ENCODE results near the gene FAM107B. TPM values are rescaled to one million over a fixed set of nuclear protein-coding genes. Genes with fewer than 3 reads are reported as not detected.

The FAM107B gene
- total RNA-seq, 1 donor, result 30.0 TPM

DNA sequence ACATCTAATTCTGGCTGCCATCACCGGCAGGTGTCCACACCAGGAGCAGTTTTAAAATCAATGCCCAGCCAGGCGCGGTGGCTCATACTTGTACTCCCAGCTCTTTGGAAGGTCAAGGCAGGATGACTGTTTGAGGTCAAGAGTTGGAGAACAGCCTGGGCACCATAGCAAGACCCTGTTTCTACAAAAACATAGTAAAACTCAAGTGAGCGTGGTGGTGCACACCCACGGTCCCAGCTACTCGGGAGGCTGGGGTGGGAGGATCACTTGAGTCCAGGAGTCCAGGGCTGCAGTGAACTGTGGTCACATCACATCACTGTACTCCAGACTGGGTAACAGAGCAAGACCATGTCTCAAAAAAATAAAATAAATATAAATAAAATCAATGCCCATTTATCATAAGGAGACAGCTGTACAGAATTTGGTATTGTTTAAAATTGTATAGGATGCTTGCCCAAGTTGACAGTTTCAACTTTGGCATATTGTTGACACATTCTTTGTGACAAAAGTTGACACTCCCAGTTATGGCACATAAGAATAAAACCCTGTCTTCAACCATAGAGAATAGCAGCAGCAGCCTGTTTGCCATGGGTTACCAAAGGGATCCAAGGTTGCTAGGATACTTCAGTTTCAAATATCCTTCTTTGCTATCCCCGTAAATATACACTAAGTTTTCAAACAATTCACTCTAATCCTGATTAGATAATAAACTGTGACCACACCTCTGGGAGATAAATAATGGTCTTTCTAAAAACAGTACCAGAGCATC, 193.0 kb downstream of the FAM107B start:
- peaks cover 60% of the 10 kb centered on the region for H3K79me2 ChIP-seq (ENCODE audit: insufficient read depth, low read length)
- TF ChIP-seq, protein P1, sequence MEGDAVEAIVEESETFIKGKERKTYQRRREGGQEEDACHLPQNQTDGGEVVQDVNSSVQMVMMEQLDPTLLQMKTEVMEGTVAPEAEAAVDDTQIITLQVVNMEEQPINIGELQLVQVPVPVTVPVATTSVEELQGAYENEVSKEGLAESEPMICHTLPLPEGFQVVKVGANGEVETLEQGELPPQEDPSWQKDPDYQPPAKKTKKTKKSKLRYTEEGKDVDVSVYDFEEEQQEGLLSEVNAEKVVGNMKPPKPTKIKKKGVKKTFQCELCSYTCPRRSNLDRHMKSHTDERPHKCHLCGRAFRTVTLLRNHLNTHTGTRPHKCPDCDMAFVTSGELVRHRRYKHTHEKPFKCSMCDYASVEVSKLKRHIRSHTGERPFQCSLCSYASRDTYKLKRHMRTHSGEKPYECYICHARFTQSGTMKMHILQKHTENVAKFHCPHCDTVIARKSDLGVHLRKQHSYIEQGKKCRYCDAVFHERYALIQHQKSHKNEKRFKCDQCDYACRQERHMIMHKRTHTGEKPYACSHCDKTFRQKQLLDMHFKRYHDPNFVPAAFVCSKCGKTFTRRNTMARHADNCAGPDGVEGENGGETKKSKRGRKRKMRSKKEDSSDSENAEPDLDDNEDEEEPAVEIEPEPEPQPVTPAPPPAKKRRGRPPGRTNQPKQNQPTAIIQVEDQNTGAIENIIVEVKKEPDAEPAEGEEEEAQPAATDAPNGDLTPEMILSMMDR (IDR thresholded peaks at IDR 0.05; ENCODE audit: extremely low read depth, low read depth, low read length), result no peak

GRCh38 chr10:14580671-14581332, 193.9 kb downstream of the FAM107B start:
- no peaks in the 10 kb centered on the region for H4K20me1 ChIP-seq (ENCODE audit: insufficient read depth, low read length)
- no peaks in the 10 kb centered on the region for H3K27me3 ChIP-seq (ENCODE audit: insufficient read depth, low read length)
- H3K27ac ChIP-seq (ENCODE audit: low read depth, low read length), result no peak overlapping the region
- H3K4me2 ChIP-seq (ENCODE audit: insufficient read depth, low read length), result no peak overlapping the region
- no peaks in the 10 kb centered on the region for H3K36me3 ChIP-seq (ENCODE audit: insufficient read depth, low read length)
- TF ChIP-seq, protein P1 (IDR thresholded peaks at IDR 0.05; ENCODE audit: extremely low read depth, low read depth, low read length), result no peak
- peaks cover 16% of the 10 kb centered on the region for H3K4me1 ChIP-seq (ENCODE audit: insufficient read depth, low read length)
- no peaks in the 10 kb centered on the region for H3K9me3 ChIP-seq (ENCODE audit: low read depth, low read length)
- no peak overlapping the region for H2AFZ ChIP-seq (ENCODE audit: low read length)
- peaks cover 58% of the 10 kb centered on the region for H3K79me2 ChIP-seq (ENCODE audit: insufficient read depth, low read length)
- H3K4me3 ChIP-seq (ENCODE audit: insufficient read depth, low read length), result no peak overlapping the region
- no peak for DNase-seq (ENCODE audit: insufficient read length, low spot score, missing footprints)

More for the DNA sequence above, 193.0 kb downstream of the FAM107B start:
- Histone ChIP-seq H3K4me2 (ENCODE audit: insufficient read depth, low read length) (no peak overlapping the region), H4K20me1 (ENCODE audit: insufficient read depth, low read length) (no peaks in the 10 kb centered on the region), H3K27me3 (ENCODE audit: insufficient read depth, low read length) (no peaks in the 10 kb centered on the region), H3K9me3 (ENCODE audit: low read depth, low read length) (no peaks in the 10 kb centered on the region), H2AFZ (ENCODE audit: low read length) (no peak overlapping the region), H3K4me3 (ENCODE audit: insufficient read depth, low read length) (no peak overlapping the region), H3K36me3 (ENCODE audit: insufficient read depth, low read length) (no peaks in the 10 kb centered on the region), H3K27ac (ENCODE audit: low read depth, low read length) (no peak overlapping the region), H3K4me1 (ENCODE audit: insufficient read depth, low read length) (peaks cover 16% of the 10 kb centered on the region)
- DNase-seq (ENCODE audit: insufficient read length, low spot score, missing footprints), result no peak

DNA sequence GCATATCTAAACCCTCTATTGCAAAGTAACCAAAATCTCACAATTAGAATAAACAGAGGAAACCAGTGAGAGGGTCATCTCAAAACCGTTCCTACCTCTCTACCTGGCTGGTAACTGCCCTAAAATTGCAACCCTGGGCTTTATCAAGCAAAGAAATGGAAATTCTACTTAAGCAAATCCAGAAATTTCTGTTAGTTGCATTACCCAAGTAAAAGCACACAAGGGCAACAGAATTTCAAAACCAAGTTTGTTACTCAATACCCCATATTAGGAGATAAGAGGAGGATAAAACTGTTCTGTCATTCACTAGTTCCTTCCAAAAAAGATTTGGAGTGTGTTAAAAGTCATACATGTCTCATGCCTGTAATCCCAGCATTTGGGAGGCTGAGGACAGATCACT, 195.3 kb downstream of the FAM107B start:
- Histone ChIP-seq H3K79me2 (ENCODE audit: insufficient read depth, low read length) (peaks cover 57% of the 10 kb centered on the region), H3K27me3 (ENCODE audit: insufficient read depth, low read length) (no peaks in the 10 kb centered on the region), H3K36me3 (ENCODE audit: insufficient read depth, low read length) (no peaks in the 10 kb centered on the region), H3K4me1 (ENCODE audit: insufficient read depth, low read length) (peaks cover 16% of the 10 kb centered on the region), H3K4me2 (ENCODE audit: insufficient read depth, low read length) (no peak overlapping the region), H3K9me3 (ENCODE audit: low read depth, low read length) (no peaks in the 10 kb centered on the region), H4K20me1 (ENCODE audit: insufficient read depth, low read length) (no peaks in the 10 kb centered on the region), H3K27ac (ENCODE audit: low read depth, low read length) (peak overlapping the region; percentile 54), H3K4me3 (ENCODE audit: insufficient read depth, low read length) (no peak overlapping the region), H2AFZ (ENCODE audit: low read length) (no peak overlapping the region)
- DNase-seq (ENCODE audit: insufficient read length, low spot score, missing footprints), result no peak
- TF ChIP-seq, protein P1 (IDR thresholded peaks at IDR 0.05; ENCODE audit: extremely low read depth, low read depth, low read length), result no peak

Data from osteoblast (primary cell).